NCI-H1436 treated with DMSO at 0.1 percent for 48 hours (cell line): Measurements from ENCODE around the gene PTPRN2.

Source experiments
- DNase-seq: peaks from one replicate; lab custom pipeline; 2025; lab: John Stamatoyannopoulos, UW

Gene PTPRN2

DNA sequence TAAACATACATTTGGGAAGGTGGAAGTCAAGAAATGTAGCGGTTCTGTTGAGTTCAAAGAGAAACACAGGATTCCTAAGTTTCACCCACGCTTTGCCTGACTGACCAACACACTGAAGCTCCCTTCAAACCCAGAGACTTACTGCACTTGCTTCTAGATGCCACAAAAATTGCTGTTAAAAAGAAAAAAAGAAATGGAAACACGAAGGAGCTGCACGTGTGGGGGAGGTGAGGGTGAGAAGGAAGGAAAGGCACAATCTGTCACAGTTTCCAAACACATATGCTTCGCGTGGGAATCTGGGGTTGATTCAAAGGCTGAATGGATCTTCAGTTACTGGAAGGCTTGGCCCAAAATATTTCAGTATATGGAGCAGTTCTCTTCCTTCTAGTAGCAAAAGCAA is 755.2 kb downstream of the PTPRN2 start:
- no peak for DNase-seq

DNA sequence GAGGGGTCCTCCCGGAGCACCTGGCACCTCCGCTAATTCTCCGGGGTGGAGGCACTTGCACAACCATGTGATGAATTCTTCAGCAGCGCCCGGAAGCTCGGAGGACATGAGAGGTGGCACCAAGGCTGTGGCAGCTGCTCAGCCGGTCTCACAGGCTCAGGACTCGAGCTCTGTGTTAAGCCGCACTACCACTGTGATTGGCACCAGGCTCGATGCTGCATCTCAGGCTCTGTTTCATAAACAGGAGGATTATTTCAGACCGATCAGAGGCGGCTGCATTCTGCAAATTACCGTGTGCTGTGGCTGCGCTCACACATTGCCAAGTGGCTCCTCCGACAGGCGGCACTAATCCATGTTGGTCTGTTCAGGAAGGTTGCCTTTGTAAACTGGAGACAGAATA is 755.6 kb downstream of the PTPRN2 start:
- no peak for DNase-seq

- no peak for DNase-seq
Measured at GRCh38 chr7:157831143-157831905, 756.3 kb downstream of the PTPRN2 start.

- DNase-seq, result peak; percentile 34
Measured at GRCh38 chr7:157830331-157830730, 757.3 kb downstream of the PTPRN2 start.

- DNase-seq, result no peak
Measured at GRCh38 chr7:157829491-157829890, 758.1 kb downstream of the PTPRN2 start.

DNA sequence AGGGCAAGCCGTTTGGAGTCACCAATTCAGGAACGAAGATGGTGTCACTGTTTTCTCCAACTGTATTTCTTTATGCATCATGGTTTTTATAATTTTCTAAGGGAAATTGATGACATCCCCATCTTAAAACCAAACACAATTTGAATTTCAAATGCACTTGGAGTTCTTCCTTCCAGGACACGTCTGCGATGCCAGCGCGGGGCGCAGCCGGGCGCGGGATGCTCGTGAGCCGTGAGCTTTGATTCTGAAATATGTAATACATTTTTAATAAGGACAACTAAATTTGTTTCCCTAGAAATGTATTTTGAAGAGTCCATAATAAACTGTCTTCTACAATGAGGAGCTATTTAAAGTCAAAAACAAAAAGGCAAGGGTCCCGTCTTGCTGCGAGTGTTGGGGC is 758.7 kb downstream of the PTPRN2 start:
- DNase-seq, result no peak

- no peak for DNase-seq
Measured at GRCh38 chr7:157828190-157828589, 759.4 kb downstream of the PTPRN2 start.

GRCh38 chr7:157827863-157828160 is 759.8 kb downstream of the PTPRN2 start:
- DNase-seq, result no peak

- DNase-seq, result no peak
Measured at GRCh38 chr7:157827045-157827862, 760.4 kb downstream of the PTPRN2 start.

DNA sequence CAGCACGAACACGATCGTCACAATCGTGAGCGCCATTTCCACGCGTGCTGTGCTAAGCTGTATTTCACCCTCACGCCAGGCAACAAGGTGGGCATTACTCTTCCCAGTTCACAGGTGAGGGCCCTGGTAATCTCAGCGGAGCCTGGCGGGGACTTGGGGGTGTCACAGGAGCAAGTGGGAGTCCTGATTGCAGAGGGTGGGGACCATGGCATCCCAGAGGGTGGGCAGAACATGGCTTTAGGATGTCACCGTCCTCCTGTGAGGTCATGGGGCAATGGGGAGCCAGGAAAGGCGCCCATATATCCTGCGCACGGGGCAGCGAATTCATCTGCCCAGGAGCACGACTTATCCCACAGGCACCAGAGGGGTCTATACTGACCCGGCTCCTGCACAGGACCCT is 761.1 kb downstream of the PTPRN2 start:
- no peak for DNase-seq

GRCh38 chr7:157825325-157825724 is 762.3 kb downstream of the PTPRN2 start:
- no peak for DNase-seq

DNA sequence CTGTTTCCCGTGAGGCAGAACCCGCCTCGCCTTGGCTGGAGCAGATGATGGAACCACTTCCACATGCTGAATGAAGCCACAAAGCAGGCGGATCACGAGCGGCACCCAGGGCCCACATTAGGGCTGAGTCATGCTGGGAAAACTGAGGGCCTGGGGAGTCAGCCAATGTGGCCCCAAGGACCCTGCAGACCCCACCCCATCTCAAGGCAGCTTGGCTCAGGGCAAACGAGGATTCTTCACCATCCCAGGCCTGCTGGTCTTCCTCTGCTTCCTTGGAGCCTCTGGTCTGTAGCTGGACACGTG is 762.9 kb downstream of the PTPRN2 start:
- no peak for DNase-seq

GRCh38 chr7:157824011-157824818 is 763.4 kb downstream of the PTPRN2 start:
- no peak for DNase-seq

DNA sequence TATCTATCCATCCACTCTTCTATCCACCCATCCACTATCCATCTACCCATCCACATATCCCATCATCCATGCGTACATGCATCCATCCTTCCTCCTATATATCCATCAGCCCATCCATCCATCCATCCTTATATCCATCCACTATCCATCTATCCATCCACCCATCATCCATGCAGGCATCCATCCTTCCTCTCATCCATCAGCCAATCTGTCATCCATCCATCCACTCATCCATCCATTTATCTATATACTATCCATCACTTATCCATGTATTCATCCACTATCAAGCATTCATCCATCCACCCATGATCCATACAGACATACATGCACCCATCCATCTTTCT is 765.0 kb downstream of the PTPRN2 start:
- DNase-seq, result no peak

DNA sequence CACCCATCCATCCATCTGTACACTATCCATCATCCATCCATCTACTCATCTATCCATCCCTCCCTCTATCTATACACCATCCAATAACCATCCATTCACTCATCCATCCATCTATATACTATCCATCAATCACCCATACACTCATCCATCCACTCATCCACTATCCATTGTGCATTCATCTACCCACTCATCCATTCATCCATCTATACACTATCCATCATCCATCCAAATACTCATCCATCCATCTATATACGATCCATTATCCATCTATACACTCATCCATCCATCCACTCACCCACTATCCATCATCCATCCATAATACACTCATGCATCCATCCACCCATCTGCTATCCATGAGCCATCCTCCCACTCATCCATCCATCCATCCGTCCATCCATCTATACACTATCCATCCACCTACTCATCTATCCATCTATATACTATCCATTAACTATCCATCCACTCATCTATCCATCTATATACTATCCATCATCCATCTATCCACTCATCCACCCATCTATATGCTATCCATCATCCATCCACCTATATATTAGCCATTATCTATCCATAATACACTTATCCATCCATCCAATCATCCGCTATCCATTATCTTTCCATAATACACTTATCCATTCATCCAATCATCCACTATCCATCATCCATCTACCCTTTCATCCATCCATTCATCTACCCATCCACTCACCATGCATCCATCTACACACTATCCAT is 765.5 kb downstream of the PTPRN2 start:
- DNase-seq, result no peak

DNA sequence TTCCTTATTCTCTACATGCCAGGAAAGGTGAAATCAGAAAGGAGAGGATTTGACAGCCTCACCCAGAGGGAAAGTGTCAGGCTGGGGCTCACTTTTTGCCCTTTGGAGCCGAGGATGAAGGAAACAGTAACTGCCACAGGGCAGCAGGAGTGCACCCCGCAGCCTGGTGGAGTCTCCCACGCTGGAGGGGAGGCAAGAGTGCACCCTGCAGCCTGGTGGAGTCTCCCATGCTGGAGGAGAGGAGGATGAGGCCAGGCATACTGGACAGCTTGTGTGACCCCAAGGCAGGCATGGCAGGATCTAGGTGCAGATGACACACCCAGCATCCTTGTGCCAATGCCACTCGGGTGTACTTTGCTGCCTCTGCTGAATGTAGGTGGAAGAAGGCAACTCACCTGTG is 766.8 kb downstream of the PTPRN2 start:
- no peak for DNase-seq

DNA sequence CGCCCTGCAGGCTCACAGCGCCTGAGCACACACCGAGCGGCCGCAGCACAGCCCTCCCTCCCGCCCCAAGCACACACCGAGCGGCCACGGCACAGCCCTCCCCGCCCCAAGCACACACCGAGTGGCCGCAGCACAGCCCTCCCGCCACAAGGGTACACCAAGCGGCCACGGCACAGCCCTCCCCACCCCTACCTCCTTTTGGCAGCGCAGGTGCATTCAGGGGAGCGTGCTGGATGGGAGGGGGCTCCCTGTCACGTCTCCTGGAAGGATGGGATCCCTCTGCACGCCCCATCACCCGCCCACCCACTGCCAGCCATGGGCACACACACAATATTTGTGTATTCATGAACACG is 768.2 kb downstream of the PTPRN2 start:
- DNase-seq, result no peak

GRCh38 chr7:157818701-157819454 is 768.7 kb downstream of the PTPRN2 start:
- no peak for DNase-seq

- DNase-seq, result no peak
Measured at GRCh38 chr7:157817944-157818700, 769.5 kb downstream of the PTPRN2 start.

- DNase-seq, result no peak
Measured at GRCh38 chr7:157817433-157817832, 770.2 kb downstream of the PTPRN2 start.
